Measurements from ENCODE around the gene MKS1. TPM values are rescaled to one million over a fixed set of nuclear protein-coding genes. Genes with fewer than 3 reads are reported as not detected.
A peak's percentile ranks its signal among the peaks of the same experiment; 100 is the strongest.

The MKS1 gene
- polyA plus RNA-seq, 3 donors = 4.2 to 7.6 (median 5.0) TPM

GRCh38 chr17:58265271-58265670, 46.2 kb upstream of the MKS1 start:
- peaks cover 34 to 51% (median 36%) of the 10 kb centered on the region in 3 donors for H3K27me3 Mint-ChIP-seq (ENCODE audit: low read depth in 3 of 3)
- H3K27ac Mint-ChIP-seq = no peak overlapping the region
- Histone ChIP-seq H3K36me3 (replicated peaks in 1 of 2; ENCODE audit: control insufficient read depth in 1 of 2, insufficient read depth in 2 of 2, low read length in 2 of 2) (no peaks in the 10 kb centered on the region), H3K27me3 (ENCODE audit: control insufficient read depth in 2 of 2, insufficient read depth in 2 of 2, low read length in 2 of 2) (peaks cover 23 to 31% of the 10 kb centered on the region in 2 donors), H3K4me2 (replicated peaks; ENCODE audit: extremely low read depth, low read length, poor library complexity, severe bottlenecking) (no peak overlapping the region), H3K4me1 (ENCODE audit: control insufficient read depth in 1 of 2, insufficient read depth in 2 of 2, low read length in 2 of 2) (peaks cover 30 to 32% of the 10 kb centered on the region in 2 donors), H3K9me3 (replicated peaks in 1 of 2; ENCODE audit: control insufficient read depth in 1 of 2, insufficient read depth in 1 of 2, low read length in 2 of 2) (no peaks in the 10 kb centered on the region), H3K27ac (ENCODE audit: low read depth in 1 of 2, low read length in 2 of 2) (no peak overlapping the region), H3K9ac (ENCODE audit: insufficient read depth, low read length, poor library complexity, severe bottlenecking) (no peak overlapping the region), H3K79me2 (ENCODE audit: insufficient read depth, low read length) (peaks cover 12% of the 10 kb centered on the region), H4K20me1 (ENCODE audit: insufficient read depth, low read length) (no peaks in the 10 kb centered on the region), H3K4me3 (replicated peaks in 1 of 3; ENCODE audit: low read depth in 2 of 3, low read length in 3 of 3) (no peak overlapping the region), H2AFZ (ENCODE audit: insufficient read depth, low read depth, low read length, poor library complexity, severe bottlenecking) (no peak overlapping the region)
- intact Hi-C loops (cut with micrococcal nuclease) = no loop called here
- peaks cover 47% of the 10 kb centered on the region for H3K4me1 Mint-ChIP-seq
- TF ChIP-seq CTCF (IDR thresholded peaks at IDR 0.05) = no peak
- peaks cover 0 to 15% (median 2%) of the 10 kb centered on the region in 7 donors for H3K9me3 Mint-ChIP-seq
- DNase-seq = no peak
- peaks cover 13 to 25% of the 10 kb centered on the region in 2 donors for H3K36me3 Mint-ChIP-seq
- 65% methylated on average over 2 of the region's 4 CpGs for WGBS (ENCODE audit: insufficient coverage)
- no peak overlapping the region for H3K4me3 Mint-ChIP-seq

- no peak overlapping the region for H2AFZ ChIP-seq (ENCODE audit: insufficient read depth, low read depth, low read length, poor library complexity, severe bottlenecking)
- H3K27me3 ChIP-seq (ENCODE audit: control insufficient read depth in 2 of 2, insufficient read depth in 2 of 2, low read length in 2 of 2) = peaks cover 26 to 39% of the 10 kb centered on the region in 2 donors
- no peak overlapping the region for H3K4me3 ChIP-seq (replicated peaks in 1 of 3; ENCODE audit: low read depth in 2 of 3, low read length in 3 of 3)
- Mint-ChIP-seq H3K27ac (no peak overlapping the region), H3K4me1 (peaks cover 39% of the 10 kb centered on the region), H3K27me3 (ENCODE audit: low read depth in 3 of 3) (peaks cover 41 to 57% (median 43%) of the 10 kb centered on the region in 3 donors), H3K9me3 (peaks cover 0 to 15% (median 2%) of the 10 kb centered on the region in 7 donors), H3K4me3 (peak overlapping the region in 1 of 2 donors; percentile 40), H3K36me3 (peaks cover 10 to 23% of the 10 kb centered on the region in 2 donors)
- no peaks in the 10 kb centered on the region for H4K20me1 ChIP-seq (ENCODE audit: insufficient read depth, low read length)
- no peaks in the 10 kb centered on the region for H3K36me3 ChIP-seq (replicated peaks in 1 of 2; ENCODE audit: control insufficient read depth in 1 of 2, insufficient read depth in 2 of 2, low read length in 2 of 2)
- DNase-seq = no peak
- intact Hi-C loops (cut with micrococcal nuclease) = no loop called here
- no peak overlapping the region for H3K27ac ChIP-seq (ENCODE audit: low read depth in 1 of 2, low read length in 2 of 2)
- peaks cover 8% of the 10 kb centered on the region for H3K79me2 ChIP-seq (ENCODE audit: insufficient read depth, low read length)
- no peak for TF ChIP-seq CTCF (IDR thresholded peaks at IDR 0.05)
- H3K9me3 ChIP-seq (replicated peaks in 1 of 2; ENCODE audit: control insufficient read depth in 1 of 2, insufficient read depth in 1 of 2, low read length in 2 of 2) = no peaks in the 10 kb centered on the region
- peaks cover 23 to 25% of the 10 kb centered on the region in 2 donors for H3K4me1 ChIP-seq (ENCODE audit: control insufficient read depth in 1 of 2, insufficient read depth in 2 of 2, low read length in 2 of 2)
- H3K9ac ChIP-seq (ENCODE audit: insufficient read depth, low read length, poor library complexity, severe bottlenecking) = no peak overlapping the region
- no peak overlapping the region for H3K4me2 ChIP-seq (replicated peaks; ENCODE audit: extremely low read depth, low read length, poor library complexity, severe bottlenecking)
- 86% methylated on average over 4 of the region's 6 CpGs for WGBS (ENCODE audit: insufficient coverage)
These were observed 45.5 kb upstream of the MKS1 start for GRCh38 chr17:58264407-58265103.

All from CD14-positive monocyte (primary cell).